OCI-LY3 (cell line): ENCODE data around the gene H1-8.

Experiments used
- CTCF ChIP-seq: fragments of 200-600, 300-600 bp; sonication (generic); IDR thresholded peaks from 2 replicates; pipeline ENCODE4 v1.5.1; 2014; ENCODE audit warnings: antibody characterized with exemption, low read length, low read depth
- EZH2phosphoT487 ChIP-seq: fragments of 200-600 bp; shearing (Covaris generic); IDR thresholded peaks from 2 replicates; pipeline ENCODE4 v1.6.1; 2018; ENCODE audit warnings: antibody characterized with exemption, mixed run types, low read depth

DNA sequence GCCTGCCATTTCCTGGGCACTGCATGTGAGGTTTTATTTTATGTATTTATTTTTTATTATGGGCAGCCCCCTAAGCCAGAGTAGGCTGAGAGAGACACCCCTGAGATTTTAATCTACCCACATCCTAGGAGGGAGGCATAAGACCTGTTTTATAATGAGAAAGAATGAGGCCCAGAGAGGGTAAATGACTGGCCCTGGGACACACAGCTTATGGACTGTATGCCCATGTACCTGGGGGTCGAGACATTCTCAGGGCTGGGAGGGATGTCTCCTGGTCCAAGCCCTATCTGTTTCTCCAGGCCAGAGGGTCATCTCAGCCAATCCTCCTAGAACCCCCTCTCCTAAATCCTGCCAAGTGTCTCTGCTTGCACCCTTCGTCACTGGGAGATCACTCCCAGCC lies 57.4 kb downstream of the H1-8 start:
- TF ChIP-seq CTCF (no peak), EZH2phosphoT487 (no peak)
